ENCODE measurements around the gene KRTAP10-11.
"Not testable (repeated sequence)": the region's sequence is repeated elsewhere in the genome, so short reads cannot be mapped to it uniquely, and the experiment has no call there.

KRTAP10-11 gene

DNA sequence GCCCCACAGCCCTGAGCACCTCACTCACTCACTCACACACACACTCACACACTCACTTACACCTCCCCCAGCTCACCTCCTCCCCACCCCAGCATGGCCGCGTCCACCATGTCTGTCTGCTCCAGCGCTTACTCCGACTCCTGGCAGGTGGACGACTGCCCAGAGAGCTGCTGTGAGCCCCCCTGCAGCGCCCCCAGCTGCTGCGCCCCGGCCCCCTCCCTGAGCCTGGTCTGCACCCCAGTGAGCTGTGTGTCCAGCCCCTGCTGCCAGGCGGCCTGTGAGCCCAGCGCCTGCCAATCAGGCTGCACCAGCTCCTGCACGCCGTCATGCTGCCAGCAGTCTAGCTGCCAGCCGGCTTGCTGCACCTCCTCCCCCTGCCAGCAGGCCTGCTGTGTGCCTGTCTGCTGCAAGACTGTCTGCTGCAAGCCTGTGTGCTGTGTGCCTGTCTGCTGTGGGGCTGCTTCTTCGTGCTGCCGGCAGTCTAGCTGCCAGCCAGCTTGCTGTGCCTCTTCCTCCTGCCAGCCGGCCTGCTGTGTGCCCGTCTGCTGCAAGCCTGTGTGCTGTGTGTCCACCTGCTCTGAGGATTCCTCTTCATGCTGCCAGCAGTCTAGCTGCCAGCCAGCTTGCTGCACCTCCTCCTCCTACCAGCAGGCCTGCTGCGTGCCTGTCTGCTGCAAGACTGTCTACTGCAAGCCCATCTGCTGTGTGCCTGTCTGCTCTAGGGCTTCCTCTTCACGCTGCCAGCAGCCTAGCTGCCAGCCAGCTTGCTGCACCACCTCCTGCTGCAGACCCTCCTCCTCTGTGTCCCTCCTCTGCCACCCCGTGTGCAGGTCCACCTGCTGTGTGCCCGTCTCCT, at the start of gene KRTAP10-11:
Gene KRTAP10-11 (plus strand): TSS at position 49 of the 856 bp plus-strand sequence. CDS start 45 bp downstream, at position 94.
- not testable (repeated sequence) for DNase-seq (ENCODE audit: low spot score)

DNA sequence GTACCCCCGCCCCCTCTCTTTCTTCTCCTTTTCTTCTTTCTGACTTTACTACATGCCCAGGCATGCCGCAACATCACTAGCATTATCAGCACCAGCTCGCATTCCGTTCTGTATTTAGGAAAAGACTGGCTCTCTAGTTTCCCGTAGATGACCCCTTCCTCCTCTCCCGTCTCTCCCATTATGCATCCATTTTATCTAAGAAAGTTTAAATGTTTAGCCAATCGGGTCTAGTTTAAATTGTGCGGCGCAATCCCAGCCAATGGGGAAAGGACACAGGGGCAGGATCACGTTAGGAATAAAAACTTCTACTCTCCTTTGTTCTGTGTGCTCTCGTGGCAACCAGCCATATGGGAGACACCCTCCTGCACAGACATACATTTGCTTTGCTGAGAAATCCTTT, 48.2 kb upstream of the KRTAP10-11 start:
- no peak for DNase-seq (ENCODE audit: low spot score)

DNA sequence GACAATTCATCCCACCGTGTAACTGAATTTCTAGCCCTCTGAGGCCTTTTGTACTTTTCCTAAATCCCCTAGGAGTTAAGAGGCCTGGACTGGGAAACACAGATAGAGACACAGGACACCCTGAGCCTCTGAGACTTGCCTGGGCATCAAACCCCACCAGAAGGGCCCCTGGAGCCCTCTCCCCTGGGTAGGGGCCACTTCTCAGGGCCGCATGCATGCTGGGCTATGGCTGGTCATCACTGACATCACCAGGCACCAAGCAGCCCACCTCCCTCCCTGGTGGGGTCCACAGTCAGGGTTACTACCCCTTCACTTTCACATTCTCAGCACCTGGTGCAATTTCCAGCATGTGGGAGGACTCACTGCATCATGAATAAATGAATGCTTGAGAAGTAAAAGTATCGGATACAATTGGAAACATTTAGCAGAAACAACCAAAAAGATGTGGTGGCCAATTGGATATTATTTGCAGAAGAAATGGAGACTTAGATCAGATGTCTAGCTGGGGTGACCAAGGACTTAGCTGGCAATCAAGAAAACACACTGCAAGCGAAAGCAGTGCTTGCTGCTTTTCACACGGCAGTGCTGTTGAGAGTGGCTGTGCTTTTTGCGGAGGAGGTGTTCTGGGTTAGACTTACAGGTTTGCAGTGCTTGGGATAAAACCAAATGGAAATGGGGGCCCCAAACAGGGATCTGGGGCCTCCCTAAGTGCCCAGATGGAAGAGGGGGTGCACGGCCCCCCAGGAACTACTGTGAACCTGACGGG, 46.8 kb upstream of the KRTAP10-11 start:
- no peak for DNase-seq (ENCODE audit: low spot score)

DNA sequence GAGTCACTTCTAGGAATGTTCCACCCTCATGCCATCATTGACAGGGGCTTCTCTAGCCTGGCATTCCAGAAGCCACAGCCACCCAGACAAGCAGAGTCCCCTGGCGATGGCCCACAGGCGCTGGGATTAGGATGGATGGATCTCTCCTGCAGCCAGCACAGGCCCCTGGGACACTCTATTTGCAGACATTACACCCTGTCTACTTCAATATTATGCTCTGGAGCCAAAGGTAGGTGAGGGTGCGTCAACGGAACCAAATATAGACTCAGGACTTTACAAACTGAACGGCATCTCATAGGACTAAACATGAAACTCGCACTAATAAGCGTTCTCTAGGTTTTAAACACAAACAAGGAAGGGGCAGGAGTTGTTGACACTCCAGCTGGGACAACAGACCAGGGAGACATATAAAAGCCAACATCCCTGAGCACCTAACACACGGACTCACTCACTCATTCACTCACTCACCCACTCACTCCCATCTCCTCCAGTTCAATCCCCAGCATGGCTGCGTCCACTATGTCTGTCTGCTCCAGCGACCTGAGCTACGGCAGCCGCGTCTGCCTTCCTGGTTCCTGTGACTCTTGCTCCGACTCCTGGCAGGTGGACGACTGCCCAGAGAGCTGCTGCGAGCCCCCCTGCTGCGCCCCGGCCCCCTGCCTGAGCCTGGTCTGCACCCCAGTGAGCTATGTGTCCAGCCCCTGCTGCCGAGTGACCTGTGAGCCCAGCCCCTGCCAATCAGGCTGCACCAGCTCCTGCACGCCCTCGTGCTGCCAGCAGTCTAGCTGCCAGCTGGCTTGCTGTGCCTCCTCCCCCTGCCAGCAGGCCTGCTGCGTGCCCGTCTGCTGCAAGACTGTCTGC, 45.9 kb upstream of the KRTAP10-11 start, which contains the start of gene KRTAP10-7:
Gene KRTAP10-7 (plus strand): TSS at position 480 of the 861 bp plus-strand sequence. CDS start 25 bp downstream, at position 505.
- not testable (repeated sequence) for DNase-seq (ENCODE audit: low spot score)

DNA sequence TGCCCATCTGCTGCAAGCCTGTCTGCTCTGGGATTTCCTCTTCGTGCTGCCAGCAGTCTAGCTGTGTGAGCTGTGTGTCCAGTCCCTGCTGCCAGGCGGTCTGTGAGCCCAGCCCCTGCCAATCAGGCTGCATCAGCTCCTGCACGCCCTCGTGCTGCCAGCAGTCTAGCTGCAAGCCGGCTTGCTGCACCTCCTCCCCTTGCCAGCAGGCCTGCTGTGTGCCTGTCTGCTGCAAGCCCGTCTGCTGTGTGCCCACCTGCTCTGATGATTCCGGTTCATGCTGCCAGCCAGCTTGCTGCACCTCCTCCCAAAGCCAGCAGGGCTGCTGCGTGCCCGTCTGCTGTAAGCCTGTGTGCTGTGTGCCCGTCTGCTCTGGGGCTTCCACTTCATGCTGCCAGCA, 45.1 kb upstream of the KRTAP10-11 start:
- DNase-seq (ENCODE audit: low spot score): not testable (repeated sequence)

DNA sequence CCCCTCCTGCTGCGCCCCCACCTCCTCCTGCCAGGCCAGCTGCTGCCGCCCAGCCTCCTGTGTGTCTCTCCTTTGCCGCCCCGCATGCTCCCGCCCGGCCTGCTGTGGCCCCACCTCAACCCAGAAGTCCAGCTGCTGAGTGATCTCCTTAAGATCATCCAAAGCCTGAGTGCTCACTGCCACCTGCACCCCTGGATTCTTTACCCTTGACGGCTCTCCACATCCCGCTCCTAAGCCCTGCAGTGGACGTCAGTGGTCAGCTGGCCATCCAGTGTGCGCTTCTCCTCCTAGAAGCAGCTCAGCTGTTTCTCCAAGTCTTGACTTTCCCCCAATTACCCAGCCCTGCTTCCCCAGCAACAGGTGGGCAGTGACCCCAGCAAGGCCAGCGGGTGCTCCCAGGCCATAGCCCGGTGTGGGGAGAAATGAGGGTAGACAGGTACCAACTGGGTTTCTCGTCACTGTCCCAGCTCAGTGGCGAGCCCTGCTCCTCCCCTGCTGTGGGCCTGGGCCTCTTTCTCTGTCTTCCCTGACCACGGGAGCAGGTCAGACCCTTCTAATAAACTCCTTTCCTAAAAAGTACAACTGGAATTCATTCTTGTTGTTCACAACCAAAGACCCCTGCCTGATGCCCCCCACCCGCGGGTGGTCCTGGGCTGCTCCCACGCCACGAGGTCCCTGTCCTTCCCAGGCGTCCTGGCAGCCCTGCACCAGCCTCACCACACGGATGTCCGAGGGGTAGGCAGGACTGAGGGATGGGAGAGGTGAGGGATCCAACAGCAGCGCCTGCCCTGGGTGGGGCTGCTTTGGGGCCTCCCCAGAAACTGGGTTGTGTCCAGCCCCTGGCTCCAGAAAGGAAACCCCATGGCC, 44.4 kb upstream of the KRTAP10-11 start:
- no peak for DNase-seq (ENCODE audit: low spot score)

DNA sequence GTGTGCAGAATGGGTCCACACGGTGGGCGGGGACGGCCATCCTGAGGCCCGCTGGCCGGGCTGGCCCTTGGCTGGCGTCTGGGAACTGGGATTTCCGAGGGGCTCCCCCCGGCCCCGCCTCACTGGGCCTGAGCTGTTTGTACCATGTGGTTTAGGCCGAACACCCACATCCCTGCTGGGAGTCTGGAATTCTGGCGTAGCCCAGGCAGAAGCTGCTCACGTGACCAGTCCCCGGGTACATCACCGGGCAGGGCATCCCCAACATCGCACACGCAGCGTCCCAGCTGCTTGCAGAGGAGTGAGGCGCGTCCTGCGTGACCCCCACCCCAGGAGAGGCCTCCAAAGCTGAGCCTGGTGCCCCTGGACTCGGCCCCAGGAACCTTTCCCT, 43.8 kb upstream of the KRTAP10-11 start:
- DNase-seq (ENCODE audit: low spot score): no peak

DNA sequence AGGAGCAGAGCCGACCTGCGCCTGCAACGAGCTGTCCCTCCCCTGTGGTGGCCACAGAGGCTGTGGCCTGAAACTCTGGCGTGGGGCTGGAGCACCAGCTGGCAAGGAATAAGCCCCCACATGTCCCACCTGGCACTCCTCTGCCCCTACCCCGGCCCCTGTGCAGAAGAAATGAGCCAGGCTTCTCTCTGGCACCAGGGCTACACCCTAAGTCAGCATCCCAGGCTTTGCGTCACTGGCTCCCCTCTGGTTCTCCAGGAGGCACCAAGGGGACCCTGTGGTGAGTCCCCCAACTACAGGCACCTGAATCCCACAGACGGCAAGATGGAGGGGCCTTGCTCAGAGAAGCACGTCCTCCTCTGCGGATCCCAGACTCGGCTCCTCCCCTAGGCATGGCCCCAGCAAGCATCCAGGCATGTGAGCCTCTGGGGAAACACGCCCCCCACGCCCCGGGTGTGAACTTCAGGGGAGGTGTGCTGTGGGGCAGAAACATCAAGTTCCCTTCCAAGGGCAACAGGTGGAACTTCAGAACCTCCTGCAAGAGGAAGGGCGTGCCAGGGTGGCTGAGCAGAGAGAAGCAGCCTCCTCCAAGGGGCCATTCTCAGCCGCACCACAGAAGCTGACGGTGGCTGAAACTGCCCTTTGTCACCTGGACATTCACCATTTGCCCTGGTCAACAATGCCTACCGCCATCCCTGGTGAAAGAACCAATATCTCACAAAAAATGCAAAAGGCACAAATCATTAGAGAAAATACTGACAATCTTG, 42.9 kb upstream of the KRTAP10-11 start:
- DNase-seq (ENCODE audit: low spot score): no peak

DNA sequence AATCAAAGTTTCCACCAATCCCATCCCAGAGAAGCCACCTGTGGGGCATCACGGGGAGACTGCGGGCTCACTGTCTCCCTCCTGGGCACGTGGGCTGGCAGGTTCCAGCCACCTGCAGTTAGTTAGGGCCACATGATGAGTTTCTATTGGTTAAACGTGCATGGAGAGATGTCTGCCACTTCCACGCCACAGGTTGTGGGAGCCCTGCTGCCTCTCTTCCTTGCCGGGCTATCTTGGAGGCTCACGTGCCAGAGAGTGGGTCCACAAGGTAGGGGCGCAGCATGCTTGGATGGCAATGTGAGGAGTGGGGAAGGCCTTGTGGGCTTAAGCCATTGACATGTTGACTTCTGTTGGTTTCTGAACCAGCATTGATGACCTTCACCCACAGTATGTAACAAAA, 42.3 kb upstream of the KRTAP10-11 start:
- no peak for DNase-seq (ENCODE audit: low spot score)

DNA sequence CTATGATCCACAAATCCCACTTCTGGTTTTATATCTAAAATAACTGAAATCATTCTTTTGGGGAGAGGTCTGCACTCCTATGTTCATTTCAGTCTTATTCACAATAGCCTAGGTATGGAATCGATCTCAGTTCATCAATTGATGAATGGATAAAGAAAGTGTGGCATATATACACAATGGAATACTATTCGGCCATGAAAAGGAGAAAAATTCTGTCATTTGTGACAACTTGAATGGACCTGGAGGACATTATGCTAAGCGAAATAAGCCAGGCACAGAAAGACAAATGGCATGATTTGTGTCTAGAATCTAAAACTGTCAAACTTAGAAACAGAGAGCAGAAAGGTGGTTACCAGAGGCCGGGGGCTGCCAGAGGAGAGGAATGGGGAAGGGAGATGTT, 39.7 kb upstream of the KRTAP10-11 start:
- DNase-seq (ENCODE audit: low spot score): no peak

DNA sequence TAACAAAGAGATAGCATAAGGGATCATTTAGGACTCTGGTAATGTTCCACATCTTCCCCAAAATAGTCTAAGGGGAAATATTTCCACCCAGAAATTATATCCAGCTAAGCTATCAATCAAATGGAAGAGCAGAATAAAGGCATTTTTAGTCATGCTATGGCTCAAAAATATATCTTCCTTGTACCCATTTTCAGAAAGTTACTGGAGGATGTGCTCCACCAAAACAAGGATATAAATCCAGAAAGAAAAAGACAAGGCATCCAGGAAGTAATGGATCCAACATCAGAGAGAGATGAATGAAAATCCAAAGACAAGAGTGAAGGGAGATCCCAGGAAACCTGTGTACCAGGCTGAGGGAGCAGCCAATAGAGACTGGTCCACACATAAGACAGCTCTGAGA, 37.0 kb upstream of the KRTAP10-11 start:
- no peak for DNase-seq (ENCODE audit: low spot score)

DNA sequence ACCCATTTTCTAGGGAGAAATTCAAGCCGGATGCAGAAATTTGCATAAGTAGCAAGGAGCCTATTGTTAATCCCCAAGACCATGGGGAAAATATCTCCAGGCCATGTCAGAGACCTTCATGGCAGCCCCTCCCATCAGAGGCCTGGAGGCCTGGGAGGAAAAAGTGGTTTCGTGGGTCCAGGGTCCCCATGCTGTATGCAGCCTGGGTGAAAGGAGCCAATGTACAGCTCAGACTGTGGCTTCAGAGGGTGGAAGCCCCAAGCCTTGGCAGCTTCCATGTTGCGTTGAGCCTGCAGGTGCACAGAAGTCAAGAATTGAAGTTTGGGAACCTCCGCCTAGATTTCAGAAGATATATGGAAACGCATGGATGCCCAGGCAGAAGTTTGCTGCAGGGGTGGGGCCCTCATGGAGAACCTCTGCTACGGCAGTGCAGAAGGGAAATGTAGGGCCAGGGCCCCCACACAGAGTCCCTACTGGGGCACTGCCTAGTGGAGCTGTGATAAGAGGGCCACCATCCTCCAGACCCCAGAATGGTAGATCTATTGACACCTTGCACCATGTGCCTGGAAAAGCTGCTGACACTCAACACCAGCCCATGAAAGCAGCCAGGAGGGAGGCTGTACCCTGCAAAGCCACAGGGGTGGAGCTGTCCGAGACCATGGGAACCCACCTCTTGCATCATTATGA, 35.9 kb upstream of the KRTAP10-11 start:
- not testable (repeated sequence) for DNase-seq (ENCODE audit: low spot score)

DNA sequence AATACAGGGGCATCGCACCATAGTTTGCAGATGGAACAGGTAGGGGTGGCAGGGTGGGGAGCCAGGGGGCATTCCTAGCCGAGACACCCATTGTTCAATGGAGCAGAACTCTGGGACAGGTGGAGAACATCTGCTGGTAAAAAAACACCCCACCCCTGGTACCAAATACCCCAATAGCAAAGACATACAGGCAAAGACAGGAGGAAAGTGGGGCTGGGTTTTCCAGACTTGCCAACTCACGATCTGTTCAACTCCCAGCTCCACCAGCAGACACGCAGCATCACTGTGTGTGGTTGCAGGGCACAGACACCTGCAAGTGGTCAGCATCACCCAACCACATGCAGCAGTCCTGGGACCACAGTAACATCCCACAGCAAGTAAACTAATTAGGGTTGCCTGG, 34.7 kb upstream of the KRTAP10-11 start:
- DNase-seq (ENCODE audit: low spot score): no peak

DNA sequence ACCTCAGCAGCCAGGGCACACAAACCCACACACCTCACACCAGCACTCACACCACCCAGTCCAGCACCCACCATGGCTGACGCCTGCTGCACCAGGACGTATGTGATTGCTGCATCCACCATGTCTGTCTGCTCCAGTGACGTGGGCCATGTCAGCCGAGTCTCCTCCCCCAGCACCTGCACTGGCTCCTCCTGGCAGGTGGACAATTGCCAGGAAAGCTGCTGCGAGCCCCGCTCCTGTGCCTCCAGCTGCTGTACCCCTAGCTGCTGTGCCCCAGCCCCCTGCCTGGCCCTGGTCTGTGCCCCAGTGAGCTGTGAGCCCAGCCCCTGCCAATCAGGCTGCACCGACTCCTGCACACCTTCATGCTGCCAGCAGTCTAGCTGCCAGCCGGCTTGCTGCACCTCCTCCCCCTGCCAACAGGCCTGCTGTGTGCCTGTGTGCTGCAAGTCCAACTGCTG, 34.2 kb upstream of the KRTAP10-11 start, which contains the start of gene KRTAP10-8:
Gene KRTAP10-8 (plus strand): TSS at position 51 of the 458 bp plus-strand sequence. CDS start 22 bp downstream, at position 73.
- no peak for DNase-seq (ENCODE audit: low spot score)

DNA sequence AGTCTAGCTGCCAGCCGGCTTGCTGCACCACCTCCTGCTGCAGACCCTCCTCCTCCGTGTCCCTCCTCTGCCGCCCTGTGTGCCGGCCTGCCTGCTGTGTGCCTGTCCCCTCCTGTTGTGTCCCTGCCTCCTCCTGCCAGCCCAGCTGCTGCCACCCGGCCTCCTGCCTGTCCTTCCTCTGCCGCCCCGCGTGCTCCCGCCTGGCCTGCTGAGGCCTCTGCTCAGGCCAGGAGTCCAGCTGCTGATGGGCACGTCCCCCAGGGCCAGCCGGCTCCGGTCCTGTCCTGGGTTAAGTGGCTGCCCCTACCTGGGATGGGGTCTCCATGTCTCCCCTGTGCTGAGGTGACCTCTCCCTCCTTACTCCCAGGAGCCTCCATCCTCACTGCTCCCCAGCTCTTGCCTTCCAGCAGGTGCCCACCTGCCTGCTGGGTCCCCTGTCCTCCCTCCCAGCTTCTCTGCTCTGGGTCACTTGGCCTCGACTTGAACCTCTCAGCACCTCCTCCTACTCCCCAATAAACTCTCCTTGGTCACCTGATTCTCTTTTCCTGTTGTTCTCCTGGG, 33.5 kb upstream of the KRTAP10-11 start:
- DNase-seq (ENCODE audit: low spot score): no peak

DNA sequence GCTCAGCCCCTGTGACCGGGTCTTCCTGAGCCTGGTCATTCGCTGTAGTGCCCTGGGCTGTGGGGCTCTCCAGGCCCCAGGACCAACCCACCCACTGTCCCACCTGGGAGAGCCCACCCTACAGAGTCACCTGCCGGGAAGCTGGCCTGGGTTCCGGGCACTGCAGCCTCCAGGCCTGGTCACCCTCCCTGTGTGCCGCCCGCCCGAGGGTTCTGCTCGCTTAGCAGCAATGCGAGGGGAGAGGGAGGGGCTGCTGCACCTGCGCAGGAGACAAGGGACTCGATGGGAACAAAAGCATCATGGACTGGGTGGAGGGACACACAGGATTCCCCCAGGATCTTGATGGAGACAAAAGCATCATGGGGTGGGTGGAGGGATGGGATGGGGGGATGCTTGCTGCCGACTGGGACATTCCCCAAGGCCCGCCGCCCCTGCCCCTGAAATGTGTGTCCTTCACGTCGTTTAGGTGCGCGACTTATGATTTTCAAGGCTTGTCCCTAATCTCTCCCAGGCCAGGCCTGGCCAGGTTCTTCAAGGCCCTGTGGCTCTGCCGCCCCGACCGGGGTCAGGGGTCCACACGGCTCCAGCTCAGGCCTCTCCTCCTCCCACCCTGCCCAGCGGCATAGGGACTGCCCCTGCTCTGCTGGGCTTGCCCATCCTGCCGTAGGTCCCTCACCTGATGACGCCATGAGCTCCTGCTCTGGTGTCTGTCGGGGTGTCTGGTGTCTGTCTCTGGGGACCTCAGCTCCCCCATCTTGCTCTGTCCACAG, 32.6 kb upstream of the KRTAP10-11 start:
- DNase-seq (ENCODE audit: low spot score): no peak

DNA sequence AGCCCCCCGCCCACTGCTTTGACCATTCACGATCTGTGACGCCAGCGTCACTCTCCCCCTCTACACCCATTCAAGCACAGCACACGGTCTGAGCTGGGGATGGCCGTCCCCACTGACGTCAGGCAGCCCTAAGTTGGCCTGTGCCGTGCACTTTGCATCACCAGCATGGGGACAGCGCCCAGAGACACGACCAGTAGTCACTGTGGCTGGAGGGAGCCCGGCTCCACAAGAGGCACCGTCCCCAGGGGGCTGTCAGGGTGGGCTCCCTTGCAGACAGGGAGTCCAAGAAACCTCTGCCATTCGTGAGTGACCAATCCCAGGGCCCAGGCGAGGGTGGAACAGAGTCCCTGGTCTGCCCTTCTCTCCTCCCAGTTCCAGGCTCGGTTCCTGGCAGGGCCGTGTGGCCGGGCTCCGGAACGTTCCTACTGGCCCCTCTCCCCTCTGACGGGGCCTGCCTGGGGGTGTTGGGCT, 32.0 kb upstream of the KRTAP10-11 start:
- DNase-seq (ENCODE audit: low spot score): no peak

- no peak for DNase-seq (ENCODE audit: low spot score)
Measured at GRCh38 chr21:44614961-44615391, 31.2 kb upstream of the KRTAP10-11 start.

Measured in hematopoietic multipotent progenitor cell treated with erythropoietin and hydrocortisone succinate and interleukin-3 and kit ligand, for 15 days (in vitro differentiated cells).